ENCODE results near the gene PHIP. TPM values are rescaled to one million over a fixed set of nuclear protein-coding genes. Genes with fewer than 3 reads are reported as not detected.
A peak's percentile ranks its signal among the peaks of the same experiment; 100 is the strongest.

PHIP gene
- total and polyA plus RNA-seq, 9 of the 15 experiments (the other 6 are each of a cell fraction or from before 2014, with no cell fraction given): 8.1 to 36.3 (median 16.5) TPM

GRCh38 chr6:79066828-79067227, 11.2 kb downstream of the PHIP start:
- BruUV-seq (replicated peaks): no TSS peak
- no peaks in the 10 kb centered on the region for H3K9me3 ChIP-seq (replicated peaks; ENCODE audit: control insufficient read depth, insufficient read depth, low read depth, low read length)
- no peak overlapping the region for H2AFZ ChIP-seq (ENCODE audit: low read depth, low read length)
- no peak overlapping the region for H3K4me2 ChIP-seq (ENCODE audit: insufficient read depth, low read length)
- FAIRE-seq (no peak), ATAC-seq (no peak), DNase-seq (ENCODE audit: extremely low read depth in 1 of 4, low spot score in 3 of 4) (no peak)
- CTCF ChIA-PET (ENCODE audit: low intra/inter-chr PET ratio): no interaction called here
- no peaks in the 10 kb centered on the region for H3K27me3 ChIP-seq (ENCODE audit: control insufficient read depth in 2 of 2, insufficient read depth in 2 of 2, low read length in 2 of 2)
- H3K79me2 ChIP-seq (ENCODE audit: control insufficient read depth, insufficient read depth, low read length): peaks cover 90% of the 10 kb centered on the region
- no peaks in the 10 kb centered on the region for H4K20me1 ChIP-seq (replicated peaks; ENCODE audit: control insufficient read depth, insufficient read depth, low read length)
- intact Hi-C loops (cut with micrococcal nuclease) (no loop called here), in situ Hi-C loops (cut with MboI) (no loop called here)
- no peak for TF ChIP-seq ZNF184 (CRISPR knock-in tag; IDR thresholded peaks at IDR 0.05)
- 0 out of 2 replicates have a peak, but pooled peaks have one; percentile 14 for TF ChIP-seq SUPT5H (IDR thresholded peaks at IDR 0.05)
- no peak overlapping the region for H3K4me3 ChIP-seq
- POLR2A ChIA-PET: interaction anchor here (0.7 to 1.4 kb wide), 2 partner anchors 10 to 14 kb away, joined by 3 to 4 read pairs; no protein-coding TSS in a partner anchor
- 83% methylated on average over 4 of the region's 4 CpGs for WGBS (ENCODE audit: insufficient coverage, low coverage, missing lambda C conversion rate)
- no peak overlapping the region for H3K27ac ChIP-seq (ENCODE audit: extremely low read depth, low read depth, low read length)
- peaks cover 37% of the 10 kb centered on the region for H3K36me3 ChIP-seq (ENCODE audit: control insufficient read depth, insufficient read depth, low read length)
- H3K9me1 ChIP-seq (ENCODE audit: control insufficient read depth, insufficient read depth, low read length): no peaks in the 10 kb centered on the region
- H3K4me1 ChIP-seq (replicated peaks in 1 of 2; ENCODE audit: control insufficient read depth in 2 of 2, insufficient read depth in 2 of 2, low read length in 2 of 2): no peaks in the 10 kb centered on the region
- H3K9ac ChIP-seq (ENCODE audit: insufficient read depth in 1 of 2, low read depth in 2 of 2, low read length in 2 of 2): no peak overlapping the region

- ATAC-seq (no peak; the same call in 2 of the 3 replicates), DNase-seq (ENCODE audit: extremely low read depth in 1 of 4, low spot score in 3 of 4) (no peak), FAIRE-seq (no peak)
- intact Hi-C loops (cut with micrococcal nuclease) (no loop called here), in situ Hi-C loops (cut with MboI) (no loop called here)
- no peak overlapping the region for H3K27ac ChIP-seq (ENCODE audit: extremely low read depth, low read depth, low read length)
- H4K20me1 ChIP-seq (replicated peaks; ENCODE audit: control insufficient read depth, insufficient read depth, low read length): no peaks in the 10 kb centered on the region
- no TSS peak for BruUV-seq (replicated peaks)
- no peaks in the 10 kb centered on the region for H3K9me1 ChIP-seq (ENCODE audit: control insufficient read depth, insufficient read depth, low read length)
- H3K27me3 ChIP-seq (ENCODE audit: control insufficient read depth in 2 of 2, insufficient read depth in 2 of 2, low read length in 2 of 2): no peaks in the 10 kb centered on the region
- no peak overlapping the region for H2AFZ ChIP-seq (ENCODE audit: low read depth, low read length)
- H3K4me2 ChIP-seq (ENCODE audit: insufficient read depth, low read length): no peak overlapping the region
- peaks cover 89% of the 10 kb centered on the region for H3K79me2 ChIP-seq (ENCODE audit: control insufficient read depth, insufficient read depth, low read length)
- CTCF ChIA-PET (ENCODE audit: low intra/inter-chr PET ratio): no interaction called here
- no peaks in the 10 kb centered on the region for H3K9me3 ChIP-seq (replicated peaks; ENCODE audit: control insufficient read depth, insufficient read depth, low read depth, low read length)
- H3K4me1 ChIP-seq (replicated peaks in 1 of 2; ENCODE audit: control insufficient read depth in 2 of 2, insufficient read depth in 2 of 2, low read length in 2 of 2): no peaks in the 10 kb centered on the region
- H3K4me3 ChIP-seq: no peak overlapping the region
- POLR2A ChIA-PET: interaction anchor here (1.4 kb wide), 1 partner anchor 11 kb away, joined by 4 read pairs; no protein-coding TSS in a partner anchor
- TF ChIP-seq SUPT5H (IDR thresholded peaks at IDR 0.05) (0 out of 2 replicates have a peak, but pooled peaks have one; percentile 9), UBTF (IDR thresholded peaks at IDR 0.05; ENCODE audit: borderline replicate concordance in 1 of 2, low read depth in 2 of 2, low read length in 2 of 2) (no peak)
- H3K9ac ChIP-seq (ENCODE audit: insufficient read depth in 1 of 2, low read depth in 2 of 2, low read length in 2 of 2): no peak overlapping the region
- H3K36me3 ChIP-seq (ENCODE audit: control insufficient read depth, insufficient read depth, low read length): peaks cover 37% of the 10 kb centered on the region
Measured at GRCh38 chr6:79066330-79066729, 11.7 kb downstream of the PHIP start.

Data from K562 (cell line).